NCI-H187 treated with DMSO at 0.1 percent for 48 hours (cell line): Measurements from ENCODE around the gene GRIP2.

ENCODE experiments used
- DNase-seq: peaks from one replicate; lab custom pipeline; 2025; lab: John Stamatoyannopoulos, UW

The GRIP2 gene

GRCh38 chr3:14561051-14561960 is 21.2 kb upstream of the GRIP2 start:
- no peak for DNase-seq

DNA sequence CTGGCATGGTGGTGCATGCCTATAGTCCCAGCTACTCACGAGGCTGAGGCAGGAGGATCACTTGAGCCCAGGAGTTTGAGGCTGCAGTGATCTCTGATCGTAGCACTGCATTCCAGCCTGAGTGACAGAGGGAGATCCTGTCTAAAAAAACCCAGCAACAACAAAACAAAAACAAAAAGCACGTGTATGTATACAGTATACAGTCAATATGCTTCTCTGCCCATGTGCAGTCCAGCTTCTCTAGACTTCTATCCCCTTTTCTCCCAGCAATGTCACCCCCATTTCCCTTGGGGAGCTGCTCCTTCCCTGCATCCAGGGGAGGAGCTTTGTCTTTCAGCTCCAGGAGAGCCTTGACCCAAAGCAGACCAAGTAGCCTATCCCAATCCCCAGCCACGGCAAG is 20.0 kb upstream of the GRIP2 start:
- DNase-seq: no peak

GRCh38 chr3:14558029-14558428 is 17.9 kb upstream of the GRIP2 start:
- no peak for DNase-seq

- no peak for DNase-seq
Observed at GRCh38 chr3:14555835-14556234, 15.7 kb upstream of the GRIP2 start.

GRCh38 chr3:14554715-14555114 is 14.6 kb upstream of the GRIP2 start:
- no peak for DNase-seq

DNA sequence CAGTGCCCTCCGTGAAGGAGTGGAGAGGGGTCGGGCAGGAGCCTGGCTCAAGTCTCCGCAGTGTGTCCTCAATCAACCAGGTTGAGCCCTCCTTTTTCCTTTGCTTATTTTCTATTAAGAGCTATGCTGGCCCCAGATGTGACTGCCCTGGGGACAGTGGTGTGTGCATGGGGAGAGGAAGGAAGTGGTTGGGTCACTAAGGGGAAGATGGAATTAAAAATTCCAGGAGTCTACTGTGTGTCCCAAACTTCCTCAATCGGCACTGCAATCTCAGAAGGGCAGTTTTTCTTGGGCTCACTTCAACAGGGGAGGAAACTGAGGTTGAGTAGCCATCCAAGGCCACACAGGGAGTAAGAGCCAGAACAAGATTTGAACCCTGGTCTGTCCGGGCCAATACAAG is 13.7 kb upstream of the GRIP2 start:
- no peak for DNase-seq

DNA sequence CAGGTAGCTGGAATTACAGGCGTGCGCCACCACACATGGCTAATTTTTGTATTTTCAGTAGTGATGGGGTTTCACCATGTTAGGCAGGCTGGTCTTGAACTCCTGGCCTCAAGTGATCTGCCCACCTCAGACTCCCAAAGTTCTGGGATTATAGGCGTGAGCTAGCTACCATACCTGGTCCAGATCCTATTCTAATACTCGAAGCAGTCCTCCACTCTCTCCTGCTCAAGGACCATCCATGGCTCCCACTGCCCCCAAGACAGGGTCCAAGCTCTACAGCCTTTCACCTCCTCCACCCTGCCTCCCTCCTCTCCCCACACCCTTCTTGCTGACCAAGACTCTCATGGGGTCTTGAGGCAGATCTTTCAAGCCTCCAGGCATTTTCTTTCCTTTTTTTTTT is 12.6 kb upstream of the GRIP2 start:
- DNase-seq: no peak

- no peak for DNase-seq
Observed at GRCh38 chr3:14552041-14552648, 12.0 kb upstream of the GRIP2 start.

DNA sequence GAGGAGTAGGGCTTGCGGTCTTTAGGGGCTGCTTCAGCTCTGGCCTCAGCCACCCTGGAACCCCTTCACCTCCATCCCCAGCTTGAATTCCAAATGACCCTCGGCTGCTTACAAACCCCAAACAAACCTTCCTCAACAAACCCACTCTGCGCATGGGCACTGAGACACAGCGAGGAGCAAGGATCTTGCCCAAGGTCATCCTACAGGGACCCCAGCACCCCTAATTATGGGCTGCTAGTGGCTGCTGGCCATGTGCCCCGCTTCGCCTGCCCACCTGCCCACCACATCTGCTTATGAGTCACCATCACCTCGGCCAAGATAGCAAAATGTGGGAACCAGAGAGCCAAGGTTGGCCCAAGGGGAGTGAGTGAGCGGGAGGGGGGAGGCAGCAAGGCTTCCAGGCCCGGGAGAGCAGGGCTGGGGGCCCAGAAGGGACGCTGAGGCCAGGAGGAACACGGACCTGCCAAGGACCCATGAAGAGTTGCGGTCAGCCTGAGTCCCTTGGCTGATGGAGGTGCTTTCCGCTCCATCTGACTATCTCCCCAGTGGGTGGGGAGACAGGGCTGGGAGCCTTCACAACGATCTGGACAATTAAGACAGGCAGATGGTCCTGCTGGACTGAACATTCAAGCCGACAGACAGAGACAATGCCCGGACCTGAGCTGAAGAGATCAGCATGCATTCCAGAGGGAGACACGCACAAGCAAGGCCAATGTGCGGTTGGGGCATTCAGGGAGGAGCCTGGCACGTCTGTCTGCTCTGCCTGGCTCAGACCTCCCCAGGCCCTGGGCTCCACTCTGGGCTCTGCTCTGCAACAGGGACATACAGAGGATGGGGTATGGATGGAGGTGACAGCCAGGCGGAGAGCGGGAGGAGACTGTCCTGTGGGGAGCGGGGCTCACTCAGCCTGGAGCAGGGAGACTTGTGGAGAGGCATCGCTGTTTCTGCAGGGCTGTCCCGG is 10.8 kb upstream of the GRIP2 start:
- no peak for DNase-seq

- DNase-seq: no peak
Observed at GRCh38 chr3:14550181-14550580, 10.0 kb upstream of the GRIP2 start.

DNA sequence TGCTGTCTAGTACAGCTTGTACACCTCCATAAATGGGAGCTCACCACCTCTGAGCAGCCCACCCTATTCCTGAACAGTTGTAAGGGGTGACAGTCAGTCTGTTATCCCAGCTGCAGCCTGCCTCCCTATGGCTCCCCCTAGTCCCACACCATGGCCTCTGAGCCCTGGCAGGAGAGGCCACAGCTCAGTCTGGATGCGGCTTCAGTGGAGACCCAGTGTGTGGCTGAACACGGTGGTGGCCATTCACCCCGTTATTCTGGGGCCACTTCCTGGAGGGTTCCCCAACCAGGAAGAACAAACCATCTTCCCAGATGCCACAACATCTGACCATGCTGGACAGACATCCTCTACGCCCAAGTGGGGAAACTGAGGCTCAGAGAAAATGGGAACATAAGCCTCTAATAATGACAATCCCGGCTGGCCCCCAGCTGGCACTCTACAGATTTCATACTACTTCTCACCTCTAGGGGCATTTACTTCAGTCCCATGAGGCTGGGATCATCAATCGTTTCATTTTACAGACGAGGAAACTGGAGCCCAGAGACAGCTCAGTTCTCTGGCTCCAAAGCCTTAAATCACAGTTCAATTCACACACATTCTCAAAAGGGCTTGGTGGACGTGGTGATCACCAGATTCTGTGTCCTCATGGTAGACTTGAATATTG is 9.2 kb upstream of the GRIP2 start:
- DNase-seq: no peak

DNA sequence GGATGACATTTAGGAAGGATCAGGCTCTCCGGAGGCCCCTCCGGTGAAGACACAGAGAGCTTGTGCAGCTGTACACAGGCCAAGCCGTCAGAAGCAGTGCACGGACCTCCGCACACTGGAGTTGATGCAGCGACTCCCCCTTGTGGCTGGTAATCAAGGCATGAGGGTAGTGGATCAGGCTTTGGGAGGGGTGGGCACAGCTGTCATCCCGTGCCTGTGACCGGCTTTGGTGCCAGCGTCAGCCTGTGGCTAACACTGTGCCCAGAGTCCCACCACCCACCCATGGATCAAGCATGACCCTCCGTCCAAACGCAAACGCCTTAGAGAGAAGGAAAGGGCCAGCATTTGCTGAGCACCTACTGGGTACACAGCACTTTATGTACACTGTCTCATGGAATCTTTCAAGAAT is 8.2 kb upstream of the GRIP2 start:
- no peak for DNase-seq

DNA sequence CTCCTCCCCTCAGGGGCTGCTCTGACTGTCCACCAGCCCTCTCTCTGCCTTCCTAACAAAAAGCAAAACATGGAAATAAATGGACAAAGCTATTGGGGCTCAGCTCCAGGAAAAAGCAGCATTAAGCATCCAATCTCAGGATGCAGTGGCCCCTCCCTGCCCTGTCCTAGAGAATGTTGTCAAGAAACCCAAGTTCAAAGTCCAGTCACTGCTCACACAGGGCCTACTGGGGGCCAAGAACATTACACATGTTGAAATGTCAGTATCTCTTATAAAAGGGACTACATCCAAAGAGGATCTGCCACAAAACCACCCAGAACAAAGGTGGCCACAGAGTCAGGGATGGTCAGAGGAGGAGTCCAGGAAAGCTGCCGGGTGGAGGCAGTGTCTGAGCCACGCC is 7.6 kb upstream of the GRIP2 start:
- no peak for DNase-seq

- DNase-seq: no peak
Observed at GRCh38 chr3:14546041-14546440, 5.9 kb upstream of the GRIP2 start.

- no peak for DNase-seq
Observed at GRCh38 chr3:14545251-14545635, 5.1 kb upstream of the GRIP2 start.

DNA sequence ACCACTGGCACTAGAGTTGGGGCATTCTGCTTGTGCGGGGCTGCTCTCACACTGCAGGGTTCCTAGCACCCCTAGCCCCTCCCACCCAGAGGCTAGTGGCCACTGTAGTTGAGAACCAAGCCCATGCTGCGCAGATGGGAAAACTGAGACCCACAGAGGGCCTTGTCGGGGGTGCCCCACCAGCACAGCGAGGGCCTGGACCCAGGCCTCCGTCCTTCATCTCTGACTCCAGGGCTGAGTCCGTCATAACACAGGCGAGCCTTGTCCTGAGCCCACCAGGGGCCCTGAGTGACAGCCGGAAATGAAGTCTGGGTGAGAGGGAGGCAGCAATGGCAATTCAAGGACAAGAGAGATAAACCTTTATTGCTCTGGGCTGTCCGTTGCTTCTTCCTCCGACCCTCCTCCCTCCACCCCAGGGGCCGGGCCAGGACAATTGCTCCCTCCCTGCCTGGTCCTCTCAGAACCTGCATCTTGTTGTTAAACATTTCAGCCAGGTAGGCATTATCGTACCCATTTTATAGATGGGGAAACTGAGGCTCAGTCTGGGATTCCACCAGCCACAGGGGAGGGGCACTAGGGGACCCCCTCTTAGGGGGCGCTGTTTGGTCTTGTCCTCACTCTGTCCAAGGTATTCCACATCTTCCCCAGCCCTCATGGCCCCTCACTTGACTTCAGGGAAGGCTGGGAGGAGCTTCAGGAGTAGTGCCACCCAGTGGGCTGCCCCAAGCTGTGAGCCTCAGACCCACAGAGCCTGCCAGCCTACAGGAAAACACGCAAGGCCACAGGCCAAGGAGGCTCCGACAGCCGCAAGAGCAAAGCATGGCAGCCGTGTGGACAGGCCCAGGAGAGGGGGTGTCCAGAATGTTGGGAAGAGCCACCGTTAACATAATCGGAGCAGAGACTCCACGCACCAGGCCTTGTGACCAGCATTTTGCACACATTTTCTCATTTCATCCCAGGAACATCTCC is 4.4 kb upstream of the GRIP2 start:
- DNase-seq: no peak

- DNase-seq: no peak
Observed at GRCh38 chr3:14543446-14543845, 3.3 kb upstream of the GRIP2 start.

- no peak for DNase-seq
Observed at GRCh38 chr3:14542656-14543055, 2.5 kb upstream of the GRIP2 start.

DNA sequence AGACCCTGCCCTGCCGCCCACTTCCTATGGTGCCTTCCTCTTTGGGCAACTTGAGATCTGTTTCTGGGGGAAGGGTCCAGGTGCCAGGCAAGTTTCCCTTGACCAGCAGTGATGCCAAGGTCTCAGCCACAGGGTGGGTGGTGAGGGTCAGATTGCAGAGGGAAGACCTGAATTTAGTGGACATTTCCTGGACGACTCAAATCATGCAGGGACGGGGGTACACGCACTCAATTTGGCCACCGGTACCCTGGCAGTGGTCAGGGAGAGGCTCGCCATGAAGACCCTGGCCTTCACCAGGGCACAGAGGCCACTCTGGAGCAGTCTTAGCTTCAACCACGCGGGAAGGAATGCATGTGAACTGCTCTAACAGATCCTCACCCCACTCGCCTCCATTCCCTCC is 1.5 kb upstream of the GRIP2 start:
- no peak for DNase-seq

GRCh38 chr3:14540821-14541385 is 761 bp upstream of the GRIP2 start:
- no peak for DNase-seq

GRCh38 chr3:14539384-14539741 is 779 bp downstream of the GRIP2 start:
- DNase-seq: no peak
